ENCODE data around the gene PTPRD.
A peak's percentile ranks its signal among the peaks of the same experiment; 100 is the strongest.

PTPRD gene

GRCh38 chr9:8845808-8846207, 1767.0 kb downstream of the PTPRD start:
- DNase-seq = no peak

- peak; percentile 6 for DNase-seq
These were observed 1767.4 kb downstream of the PTPRD start for GRCh38 chr9:8845376-8845775.

- no peak for DNase-seq
These were observed 1768.3 kb downstream of the PTPRD start for GRCh38 chr9:8844549-8844948.

GRCh38 chr9:8842402-8843193, 1770.2 kb downstream of the PTPRD start:
- DNase-seq = no peak

- DNase-seq = no peak
These were observed 1774.7 kb downstream of the PTPRD start for GRCh38 chr9:8838136-8838535.

GRCh38 chr9:8835291-8835690, 1777.5 kb downstream of the PTPRD start:
- no peak for DNase-seq

- no peak for DNase-seq
These were observed 1779.8 kb downstream of the PTPRD start for GRCh38 chr9:8832955-8833354.

GRCh38 chr9:8832386-8832785, 1780.4 kb downstream of the PTPRD start:
- no peak for DNase-seq

- DNase-seq = no peak
These were observed 1781.2 kb downstream of the PTPRD start for GRCh38 chr9:8831568-8831967.

GRCh38 chr9:8826281-8826680, 1786.5 kb downstream of the PTPRD start:
- no peak for DNase-seq

- no peak for DNase-seq
These were observed 1787.1 kb downstream of the PTPRD start for GRCh38 chr9:8825585-8826147.

- no peak for DNase-seq
These were observed 1789.5 kb downstream of the PTPRD start for GRCh38 chr9:8823131-8823895.

GRCh38 chr9:8822667-8823025, 1790.2 kb downstream of the PTPRD start:
- no peak for DNase-seq

GRCh38 chr9:8821910-8822666, 1790.7 kb downstream of the PTPRD start:
- no peak for DNase-seq

GRCh38 chr9:8817335-8817734, 1795.5 kb downstream of the PTPRD start:
- no peak for DNase-seq

- no peak for DNase-seq
These were observed 1796.4 kb downstream of the PTPRD start for GRCh38 chr9:8816361-8816760.

GRCh38 chr9:8815931-8816330, 1796.9 kb downstream of the PTPRD start:
- DNase-seq = no peak

GRCh38 chr9:8815219-8815618, 1797.6 kb downstream of the PTPRD start:
- DNase-seq = no peak

- DNase-seq = no peak
These were observed 1799.9 kb downstream of the PTPRD start for GRCh38 chr9:8812888-8813287.

- DNase-seq = no peak
These were observed 1803.1 kb downstream of the PTPRD start for GRCh38 chr9:8809741-8810140.

GRCh38 chr9:8806150-8806549, 1806.7 kb downstream of the PTPRD start:
- DNase-seq = no peak

- DNase-seq = no peak
These were observed 1808.2 kb downstream of the PTPRD start for GRCh38 chr9:8804613-8805012.

- DNase-seq = no peak
These were observed 1810.6 kb downstream of the PTPRD start for GRCh38 chr9:8802242-8802641.

Measured in NCI-H2029 (cell line).